SJCRH30 (cell line): ENCODE measurements around the gene GRB10. TPM values are rescaled to one million over a fixed set of nuclear protein-coding genes. Genes with fewer than 3 reads are reported as not detected.

ENCODE experiments used
- DNase-seq, 2 experiments: peaks; one replicate each; pipeline ENCODE4 v3.0.0-alpha.2; 2015 to 2020
- H3K27ac ChIP-seq: fragments of 250-450 bp; sonication (Bioruptor Pico); 2 replicates; pipeline ENCODE4 v1.5.1; 2020; ENCODE audit warnings: mild to moderate bottlenecking, moderate library complexity
- H3K27me3 ChIP-seq: fragments of 250-450 bp; sonication (Bioruptor Pico); 2 replicates; pipeline ENCODE4 v1.5.1; 2020; ENCODE audit warnings: mild to moderate bottlenecking, moderate library complexity
- H3K36me3 ChIP-seq: fragments of 250-450 bp; sonication (Bioruptor Pico); 2 replicates; pipeline ENCODE4 v1.5.1; 2020; ENCODE audit warnings: mild to moderate bottlenecking, moderate library complexity
- H3K4me1 ChIP-seq: fragments of 250-450 bp; sonication (Bioruptor Pico); 2 replicates; pipeline ENCODE4 v1.5.1; 2020; ENCODE audit warnings: mild to moderate bottlenecking, moderate library complexity
- H3K4me3 ChIP-seq: fragments of 250-450 bp; sonication (Bioruptor Pico); 2 replicates; pipeline ENCODE4 v1.5.1; 2020; ENCODE audit warnings: mild to moderate bottlenecking, moderate library complexity
- H3K9me3 ChIP-seq: fragments of 250-450 bp; sonication (Bioruptor Pico); replicated peaks from 2 replicates; pipeline ENCODE4 v1.5.1; 2020; ENCODE audit warnings: mild to moderate bottlenecking, moderate library complexity
- total RNA-seq: library from RNA; depleted of rRNA; stranded (reverse); fragments of >200 nt; shearing (Covaris generic); gene quantifications from 2 replicates; pipeline ENCODE4 v1.2.3, GENCODE V29; 2014; rRNA removed

The GRB10 gene
- 0.58 and 0.95 TPM in 2 replicates for total RNA-seq

DNA sequence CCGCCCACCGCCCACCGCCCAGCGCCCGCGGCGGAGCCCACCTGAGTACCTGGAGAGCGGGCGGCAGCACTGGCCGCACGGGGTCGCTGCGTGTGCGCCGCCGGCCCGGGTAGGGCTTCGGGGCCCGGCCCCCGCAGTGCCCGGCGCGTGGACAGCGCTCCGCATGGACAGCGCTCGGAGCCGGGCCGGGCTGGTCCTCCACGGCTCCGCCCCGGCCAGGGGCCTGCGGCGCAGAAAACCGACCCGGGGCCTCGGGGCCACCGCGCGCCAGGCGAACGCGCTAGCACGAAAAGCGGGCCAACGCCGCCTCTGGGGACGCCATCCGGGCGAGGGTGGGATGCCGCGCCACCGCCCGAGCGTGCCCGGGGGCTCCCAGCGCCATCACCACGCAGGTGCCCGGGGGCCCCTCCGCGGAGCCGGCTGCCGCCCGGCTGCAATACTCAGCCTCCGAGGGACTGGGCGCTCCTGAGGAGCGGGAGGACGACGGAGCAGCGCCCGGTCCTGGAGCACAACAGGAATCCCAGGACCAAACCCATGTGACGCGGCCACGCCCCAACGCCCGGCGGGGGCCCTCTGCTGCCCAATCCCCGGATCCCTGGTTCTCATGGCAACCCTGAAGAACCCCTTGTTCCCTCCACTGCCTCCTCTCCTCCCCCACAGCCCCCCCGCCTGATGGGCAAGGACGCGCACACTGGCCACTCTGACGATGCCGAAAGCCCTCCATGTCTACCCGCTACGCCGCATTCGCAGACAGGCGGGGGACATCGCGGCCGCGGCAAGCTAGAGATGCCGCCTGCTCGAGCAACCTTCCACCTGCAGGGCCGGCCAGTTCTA is at the start of gene GRB10:
Gene GRB10, minus strand, starts transcription at position 522 of the 834 bp plus-strand sequence. CDS start 50,574 bp downstream, outside the sequence.
- Histone ChIP-seq H3K9me3 (no peaks in the 10 kb centered on the region), H3K27ac (no peak within 1 kb of the TSS), H3K27me3 (no peaks in the 10 kb centered on the region; the same call in 1 of the 2 replicates), H3K4me1 (no peaks in the 10 kb centered on the region), H3K36me3 (no peaks in the 10 kb centered on the region), H3K4me3 (no peak within 1 kb of the TSS)
- DNase-seq = no peak

DNA sequence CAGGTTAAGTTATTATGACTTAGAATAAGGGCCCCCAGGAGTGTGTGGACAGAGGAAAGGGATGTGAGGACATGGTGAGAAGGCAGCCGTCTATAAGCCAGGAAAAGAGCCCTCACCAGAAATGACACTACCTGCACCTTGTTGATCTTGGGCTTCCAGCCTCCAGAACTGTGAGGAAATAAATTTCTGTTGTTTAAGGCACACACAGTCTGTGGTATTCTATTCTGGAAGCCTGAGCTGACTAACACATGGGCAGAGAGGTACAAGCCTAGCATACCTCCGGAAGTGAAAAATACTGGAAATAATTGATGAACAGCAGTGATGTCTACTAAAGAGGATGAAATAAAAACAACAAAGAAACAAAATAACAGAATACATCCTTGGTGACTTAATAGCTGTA is 46.1 kb upstream of the GRB10 start:
- Histone ChIP-seq H3K9me3 (no peaks in the 10 kb centered on the region), H3K4me3 (no peak overlapping the region), H3K36me3 (no peaks in the 10 kb centered on the region), H3K27me3 (peaks cover 3% of the 10 kb centered on the region; the same call in 1 of the 2 replicates), H3K4me1 (no peaks in the 10 kb centered on the region; the same call in 1 of the 2 replicates), H3K27ac (no peak overlapping the region)
- no peak for DNase-seq

DNA sequence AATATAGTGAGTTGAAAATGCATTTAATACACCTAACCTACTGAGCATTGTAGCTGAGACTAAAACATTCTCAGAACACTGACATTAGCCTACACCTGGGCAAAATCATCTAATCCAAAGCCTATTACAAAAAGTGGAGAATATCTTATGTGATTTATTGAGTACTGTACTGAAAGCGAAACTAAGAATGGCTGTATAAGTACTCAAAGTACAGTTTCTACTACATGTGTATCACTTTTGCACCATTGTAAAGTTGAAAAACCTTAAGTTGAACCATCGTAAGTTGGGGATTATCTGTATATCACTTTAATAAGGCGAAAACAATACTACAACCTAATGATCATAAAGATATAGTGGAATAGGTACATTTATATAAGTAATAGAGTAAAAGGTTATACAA is 45.4 kb upstream of the GRB10 start:
- no peaks in the 10 kb centered on the region for H3K36me3 ChIP-seq
- H3K9me3 ChIP-seq = no peaks in the 10 kb centered on the region
- no peak for DNase-seq
- peaks cover 3% of the 10 kb centered on the region; the same call in 1 of the 2 replicates for H3K27me3 ChIP-seq
- no peaks in the 10 kb centered on the region; the same call in 1 of the 2 replicates for H3K4me1 ChIP-seq
- H3K27ac ChIP-seq = no peak overlapping the region
- no peak overlapping the region for H3K4me3 ChIP-seq

DNA sequence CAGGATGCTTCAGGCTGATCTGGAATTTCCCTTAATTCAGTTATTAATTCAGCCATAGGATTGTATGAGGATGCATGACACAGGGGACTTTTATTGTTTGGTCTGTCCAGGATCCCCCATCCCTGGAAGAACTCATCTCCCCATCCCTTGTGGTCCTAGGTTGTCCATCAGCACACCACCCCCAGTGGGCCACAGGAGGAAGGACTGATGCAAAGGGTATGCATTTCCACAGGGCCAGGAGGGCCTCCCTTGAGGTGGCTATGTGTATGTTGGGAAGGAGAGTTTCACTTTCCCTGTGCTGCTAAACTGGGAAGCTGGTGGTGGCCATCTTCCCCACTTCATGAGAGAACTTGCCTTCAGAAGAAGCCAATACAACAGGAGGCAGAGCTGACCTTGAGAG is 44.6 kb upstream of the GRB10 start:
- H3K4me3 ChIP-seq = no peak overlapping the region
- no peaks in the 10 kb centered on the region for H3K9me3 ChIP-seq
- no peaks in the 10 kb centered on the region for H3K36me3 ChIP-seq
- H3K27me3 ChIP-seq = peaks cover 3% of the 10 kb centered on the region; the same call in 1 of the 2 replicates
- H3K4me1 ChIP-seq = no peaks in the 10 kb centered on the region; the same call in 1 of the 2 replicates
- H3K27ac ChIP-seq = no peak overlapping the region
- no peak for DNase-seq

DNA sequence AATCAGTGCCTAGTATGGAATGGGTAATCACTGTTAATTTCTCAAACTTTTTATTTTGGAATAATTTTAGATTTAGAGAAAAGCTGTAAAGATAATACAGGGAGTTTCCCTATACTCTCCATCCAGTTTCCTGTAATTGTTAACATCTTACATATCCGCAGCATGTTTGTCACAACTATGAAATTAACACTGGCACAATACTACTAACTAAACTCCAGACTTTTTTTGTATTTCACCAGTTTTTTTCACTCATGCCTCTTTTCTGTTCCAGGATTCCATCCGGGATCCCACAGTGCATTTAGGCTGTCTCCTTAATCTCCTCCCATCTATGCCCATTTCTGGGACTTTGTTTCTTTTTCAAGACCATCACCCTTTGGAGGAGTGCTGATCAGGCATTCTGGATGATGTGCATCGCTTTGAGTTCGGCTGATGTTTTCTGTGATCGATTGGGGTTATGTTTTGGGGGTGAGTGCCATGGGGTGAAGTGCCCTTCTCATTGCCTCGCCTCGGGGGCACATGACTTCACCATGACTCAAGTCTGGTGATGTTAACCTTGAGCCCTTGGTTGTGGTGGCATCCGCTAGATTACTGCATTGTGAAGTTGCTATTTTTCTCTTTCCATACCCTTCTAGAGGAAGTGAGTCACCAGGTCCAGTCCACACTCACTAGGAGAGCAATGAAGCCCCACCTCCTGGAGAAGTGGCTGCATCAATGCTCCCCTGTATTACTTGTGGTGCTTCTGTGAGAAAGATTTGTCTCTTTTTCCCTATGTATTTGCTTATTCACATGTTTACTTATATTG is 43.9 kb upstream of the GRB10 start:
- no peak overlapping the region for H3K4me3 ChIP-seq
- no peaks in the 10 kb centered on the region; the same call in 1 of the 2 replicates for H3K4me1 ChIP-seq
- H3K9me3 ChIP-seq = no peaks in the 10 kb centered on the region
- no peak overlapping the region for H3K27ac ChIP-seq
- DNase-seq = no peak
- H3K27me3 ChIP-seq = peaks cover 3% of the 10 kb centered on the region; the same call in 1 of the 2 replicates
- H3K36me3 ChIP-seq = no peaks in the 10 kb centered on the region

DNA sequence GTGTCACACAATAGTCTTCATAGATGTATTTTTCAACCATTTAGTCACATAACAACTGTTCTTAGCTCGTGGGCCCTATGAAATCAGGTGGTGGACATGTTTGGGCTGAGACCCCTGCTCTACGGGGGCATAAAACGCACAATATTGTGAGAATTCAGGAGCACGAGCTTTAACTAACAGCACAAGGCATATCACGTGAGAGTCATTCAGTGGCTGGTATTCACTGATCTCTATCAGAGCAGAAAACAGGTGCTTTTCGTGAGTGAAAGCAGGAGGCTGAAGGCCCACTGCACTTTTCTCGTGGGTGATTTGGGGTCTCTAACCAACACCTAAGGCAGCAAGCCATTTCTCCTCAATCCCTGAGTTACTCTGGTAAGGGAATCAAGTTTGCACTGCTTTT is 42.8 kb upstream of the GRB10 start:
- Histone ChIP-seq H3K36me3 (no peaks in the 10 kb centered on the region), H3K4me1 (no peaks in the 10 kb centered on the region; the same call in 1 of the 2 replicates), H3K9me3 (no peaks in the 10 kb centered on the region), H3K27ac (no peak overlapping the region), H3K27me3 (peaks cover 3% of the 10 kb centered on the region; the same call in 1 of the 2 replicates), H3K4me3 (no peak overlapping the region)
- no peak for DNase-seq

DNA sequence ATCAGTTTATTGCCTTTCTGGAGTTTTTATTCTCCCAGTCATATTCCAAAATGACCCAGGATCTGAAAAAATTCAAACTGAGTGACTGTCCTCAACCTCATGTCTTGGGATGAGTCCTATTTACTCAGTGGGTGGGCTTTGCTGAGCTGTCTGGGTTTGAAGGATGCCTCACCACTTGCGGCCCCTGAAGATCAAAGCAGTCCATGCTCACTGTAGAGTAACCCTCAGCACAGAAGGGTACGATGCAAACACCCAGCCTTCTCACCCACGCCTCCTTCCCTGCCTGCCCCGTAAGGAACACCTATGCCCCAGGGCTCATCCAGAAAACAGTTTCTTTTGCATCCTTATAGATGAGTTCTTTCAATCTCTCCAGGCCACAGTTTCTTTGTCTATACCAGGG is 42.2 kb upstream of the GRB10 start:
- no peak overlapping the region for H3K27ac ChIP-seq
- DNase-seq = no peak
- H3K9me3 ChIP-seq = no peaks in the 10 kb centered on the region
- H3K4me1 ChIP-seq = no peaks in the 10 kb centered on the region; the same call in 1 of the 2 replicates
- no peak overlapping the region for H3K4me3 ChIP-seq
- H3K36me3 ChIP-seq = no peaks in the 10 kb centered on the region
- peaks cover 6% of the 10 kb centered on the region; the same call in 1 of the 2 replicates for H3K27me3 ChIP-seq

DNA sequence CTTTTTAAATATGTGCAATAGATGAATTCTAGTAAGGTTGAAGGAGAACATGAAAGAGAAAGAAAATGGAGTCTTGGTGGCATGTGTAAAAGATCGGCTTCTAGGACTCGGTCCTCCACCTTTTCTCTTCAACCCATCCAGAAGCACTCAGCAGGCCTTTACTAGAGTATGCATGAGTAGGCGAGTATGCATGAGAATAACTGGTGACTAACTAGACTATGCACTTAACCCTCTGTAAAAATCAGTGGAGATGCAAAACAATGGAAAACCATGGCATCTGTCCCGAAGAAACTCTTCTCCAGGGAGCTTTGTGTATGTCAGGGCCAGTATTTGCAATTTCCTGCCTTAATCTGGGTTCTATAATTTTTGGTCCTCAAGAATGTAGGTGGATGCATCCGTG is 40.0 kb upstream of the GRB10 start:
- H3K4me1 ChIP-seq = no peaks in the 10 kb centered on the region; the same call in 1 of the 2 replicates
- no peak for DNase-seq
- no peaks in the 10 kb centered on the region for H3K9me3 ChIP-seq
- no peak overlapping the region for H3K4me3 ChIP-seq
- no peak overlapping the region for H3K27ac ChIP-seq
- 0 out of 2 replicates have a peak, but pooled peaks cover 3% of the 10 kb centered on the region for H3K27me3 ChIP-seq
- no peaks in the 10 kb centered on the region for H3K36me3 ChIP-seq

DNA sequence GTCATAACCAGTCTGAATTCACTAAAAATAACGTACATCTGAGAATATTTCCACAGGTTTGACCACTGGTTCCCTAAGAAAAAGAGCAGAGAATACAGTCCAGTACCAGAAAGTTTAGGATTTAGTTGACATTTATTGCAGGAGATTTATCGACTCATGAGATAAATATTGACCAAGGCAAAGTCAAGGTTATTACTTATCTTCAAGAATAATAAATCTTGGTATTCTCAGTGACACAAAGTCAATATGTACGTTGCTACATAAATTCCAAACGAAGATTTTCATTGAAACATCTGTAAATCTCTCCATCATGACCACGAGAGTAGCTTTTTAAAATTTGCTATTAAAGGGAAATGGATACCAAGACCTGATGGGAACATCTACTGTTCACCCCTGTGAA is 39.4 kb upstream of the GRB10 start:
- 0 out of 2 replicates have a peak, but pooled peaks cover 6% of the 10 kb centered on the region for H3K27me3 ChIP-seq
- no peaks in the 10 kb centered on the region; the same call in 1 of the 2 replicates for H3K4me1 ChIP-seq
- H3K4me3 ChIP-seq = no peak overlapping the region
- no peaks in the 10 kb centered on the region for H3K36me3 ChIP-seq
- DNase-seq = no peak
- H3K9me3 ChIP-seq = no peaks in the 10 kb centered on the region
- no peak overlapping the region for H3K27ac ChIP-seq

DNA sequence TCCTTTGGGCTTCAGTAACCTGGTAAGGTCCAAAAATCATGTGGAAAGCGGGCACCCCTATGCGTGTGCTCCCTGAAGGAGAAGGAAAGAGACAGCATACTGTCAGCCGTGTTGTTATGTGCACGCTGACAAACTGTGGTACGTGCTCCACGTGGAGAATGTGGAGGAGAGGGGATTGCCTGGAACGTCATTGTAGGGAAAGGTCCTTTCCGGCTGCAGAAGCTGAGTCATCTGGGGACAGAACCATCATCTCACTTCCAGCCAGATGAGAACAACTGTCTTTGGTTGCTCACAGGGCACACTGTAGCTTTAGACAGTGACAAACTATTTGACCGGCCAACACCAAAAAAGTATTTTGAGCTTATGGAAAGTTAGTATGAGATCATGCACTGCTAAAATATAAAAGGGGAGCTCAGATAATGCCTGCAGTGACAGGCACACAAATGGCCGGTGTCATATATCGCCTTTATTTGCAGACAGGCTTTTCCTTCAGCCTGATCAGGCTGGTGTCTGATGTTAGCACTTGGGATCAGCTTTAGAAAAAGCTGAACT is 38.8 kb upstream of the GRB10 start:
- no peaks in the 10 kb centered on the region for H3K9me3 ChIP-seq
- 0 out of 2 replicates have a peak, but pooled peaks cover 6% of the 10 kb centered on the region for H3K27me3 ChIP-seq
- no peaks in the 10 kb centered on the region; the same call in 1 of the 2 replicates for H3K4me1 ChIP-seq
- no peaks in the 10 kb centered on the region for H3K36me3 ChIP-seq
- no peak overlapping the region for H3K27ac ChIP-seq
- peak in 1 of 2 experiments; percentile 18 for DNase-seq
- H3K4me3 ChIP-seq = no peak overlapping the region

DNA sequence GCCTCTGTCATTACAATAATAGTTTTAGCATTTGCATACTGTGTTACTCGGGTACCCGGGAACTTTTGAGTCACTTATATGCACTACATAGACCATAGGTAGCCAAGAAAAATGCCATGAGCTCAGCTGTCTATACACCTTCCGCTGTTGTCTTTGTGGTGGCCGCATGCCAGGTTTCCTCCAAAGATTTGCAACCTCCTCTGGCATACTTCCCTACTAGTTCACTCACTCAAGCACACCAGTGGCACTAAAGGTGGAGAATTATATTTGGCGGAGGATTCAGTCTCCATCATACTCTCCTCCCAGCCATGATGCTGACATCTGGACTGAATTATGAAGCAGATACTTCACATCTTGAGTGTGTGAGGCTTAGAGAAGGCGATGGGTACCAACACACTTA is 35.6 kb upstream of the GRB10 start:
- Histone ChIP-seq H3K9me3 (no peaks in the 10 kb centered on the region), H3K27ac (no peak overlapping the region), H3K27me3 (0 out of 2 replicates have a peak, but pooled peaks cover 6% of the 10 kb centered on the region), H3K4me3 (no peak overlapping the region), H3K36me3 (no peaks in the 10 kb centered on the region), H3K4me1 (no peaks in the 10 kb centered on the region)
- no peak for DNase-seq

DNA sequence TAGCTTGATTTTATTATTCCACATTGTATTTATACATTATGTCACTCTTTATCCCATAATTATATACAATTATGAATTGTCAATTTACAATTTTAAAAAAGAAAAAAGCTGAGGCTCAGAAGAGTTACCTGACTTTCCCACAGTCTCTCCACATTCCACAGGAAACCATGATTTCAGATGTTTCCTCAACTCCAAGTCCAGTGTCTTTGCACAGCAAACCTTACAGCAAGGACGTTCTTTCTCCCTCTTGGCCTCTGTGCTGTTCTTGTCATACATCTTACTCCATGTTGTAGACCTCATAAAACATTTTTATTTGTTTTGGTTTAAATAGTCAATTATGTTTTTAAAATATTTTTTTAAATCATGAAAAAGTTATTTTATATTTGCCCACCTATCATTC is 34.9 kb upstream of the GRB10 start:
- Histone ChIP-seq H3K27me3 (0 out of 2 replicates have a peak, but pooled peaks cover 6% of the 10 kb centered on the region), H3K36me3 (no peaks in the 10 kb centered on the region), H3K9me3 (no peaks in the 10 kb centered on the region), H3K4me3 (no peak overlapping the region), H3K4me1 (no peaks in the 10 kb centered on the region), H3K27ac (no peak overlapping the region)
- no peak for DNase-seq

DNA sequence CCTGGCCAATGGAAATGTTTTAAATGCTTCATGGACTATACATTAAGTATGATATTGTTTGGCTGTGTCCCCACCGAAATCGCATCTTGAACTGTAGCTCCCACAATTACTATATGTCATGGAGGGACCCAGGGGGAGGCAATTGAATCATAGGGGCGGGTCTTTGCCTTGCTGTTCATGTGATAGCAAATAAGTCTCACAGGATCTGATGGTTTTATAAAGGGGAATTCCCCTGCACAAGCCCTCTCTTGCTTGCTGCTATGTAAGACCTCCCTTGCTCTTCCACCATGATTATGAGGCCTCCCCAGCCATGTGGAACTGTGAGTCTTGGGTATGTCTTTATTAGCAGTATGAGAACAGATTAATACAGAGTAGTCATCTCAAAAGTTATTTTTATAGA is 32.4 kb upstream of the GRB10 start:
- no peaks in the 10 kb centered on the region for H3K9me3 ChIP-seq
- H3K4me3 ChIP-seq = no peak overlapping the region
- H3K27me3 ChIP-seq = 0 out of 2 replicates have a peak, but pooled peaks cover 5% of the 10 kb centered on the region
- H3K4me1 ChIP-seq = no peaks in the 10 kb centered on the region
- H3K36me3 ChIP-seq = no peaks in the 10 kb centered on the region
- no peak for DNase-seq
- H3K27ac ChIP-seq = no peak overlapping the region

DNA sequence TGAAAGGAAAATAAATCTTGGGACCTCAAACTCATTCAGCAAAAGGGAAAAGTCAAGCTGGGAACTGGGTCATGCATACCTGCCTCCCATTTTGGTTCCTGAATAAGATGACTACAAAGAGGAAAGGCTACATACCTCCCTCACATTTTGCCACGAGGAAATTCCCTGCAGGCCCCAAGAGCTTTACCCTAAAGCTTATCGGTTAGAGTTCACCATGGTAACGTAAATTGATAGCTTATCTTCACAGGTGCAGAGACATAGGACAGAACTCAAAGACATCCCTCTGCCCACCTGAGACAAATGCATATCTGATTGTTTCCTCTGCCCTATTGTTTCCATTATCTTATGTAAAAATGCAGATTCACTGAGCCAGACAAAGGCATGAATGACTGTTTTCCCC is 31.5 kb upstream of the GRB10 start:
- Histone ChIP-seq H3K4me1 (no peaks in the 10 kb centered on the region), H3K27ac (no peak overlapping the region), H3K4me3 (no peak overlapping the region), H3K27me3 (0 out of 2 replicates have a peak, but pooled peaks cover 3% of the 10 kb centered on the region), H3K36me3 (no peaks in the 10 kb centered on the region), H3K9me3 (no peaks in the 10 kb centered on the region)
- DNase-seq = no peak
